ENCODE measurements around the gene HSPG2. TPM values are rescaled to one million over a fixed set of nuclear protein-coding genes. Genes with fewer than 3 reads are reported as not detected.
"Not testable (repeated sequence)": the region's sequence is repeated elsewhere in the genome, so short reads cannot be mapped to it uniquely, and the experiment has no call there.

The HSPG2 gene
- total RNA-seq, 1 donor from 2014 or later, result 197 TPM

DNA sequence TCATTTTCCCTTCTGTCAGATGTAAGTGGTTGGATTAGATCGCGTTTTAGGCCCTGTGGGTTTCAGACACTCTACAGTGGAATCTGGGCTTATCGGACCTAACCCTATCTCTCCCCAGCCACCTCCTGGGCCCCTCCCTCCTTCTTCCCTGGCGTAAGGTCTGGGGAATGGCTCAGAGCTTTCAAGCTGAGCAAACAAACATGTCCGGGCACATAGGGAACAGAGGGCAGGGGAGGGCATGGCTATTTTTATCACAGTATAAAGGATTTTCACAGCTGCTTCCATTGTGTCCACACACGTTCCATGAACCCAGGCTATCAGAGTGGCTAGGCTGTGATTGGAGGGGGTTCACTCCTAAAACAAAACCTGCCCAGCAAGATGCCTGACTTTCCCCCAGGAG is 37.6 kb upstream of the HSPG2 start:
- H3K4me3 Mint-ChIP-seq (ENCODE audit: unreplicated experiment); H3K36me3 Mint-ChIP-seq (ENCODE audit: unreplicated experiment); DNase-seq (ENCODE audit: extremely low spot score, unreplicated experiment); H3K27me3 Mint-ChIP-seq (ENCODE audit: unreplicated experiment); H3K9me3 Mint-ChIP-seq (ENCODE audit: unreplicated experiment); H3K27ac Mint-ChIP-seq (ENCODE audit: unreplicated experiment); H3K4me1 Mint-ChIP-seq (ENCODE audit: unreplicated experiment): not testable (repeated sequence)

DNA sequence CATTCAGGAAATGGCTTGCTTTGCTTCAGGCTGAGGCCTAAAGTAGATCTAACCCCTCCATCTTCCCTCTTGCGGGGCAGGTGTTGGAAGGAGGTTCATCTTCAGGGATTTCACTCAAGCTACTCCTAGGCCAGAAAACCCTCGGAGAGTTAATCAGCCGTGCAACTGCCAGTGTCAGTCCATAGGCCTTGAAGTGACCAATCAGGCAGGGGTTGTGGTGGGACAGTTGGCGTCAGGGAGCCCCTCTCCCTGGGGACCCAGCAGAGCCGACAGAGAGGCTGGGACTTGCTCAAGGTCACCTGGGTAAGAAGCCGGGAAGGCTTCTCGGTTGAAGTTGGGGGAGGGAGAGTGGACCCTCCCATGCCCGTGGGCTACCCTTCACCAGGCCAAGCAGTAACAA is 36.8 kb upstream of the HSPG2 start:
- not testable (repeated sequence) for H3K4me3 Mint-ChIP-seq (ENCODE audit: unreplicated experiment); DNase-seq (ENCODE audit: extremely low spot score, unreplicated experiment); H3K27ac Mint-ChIP-seq (ENCODE audit: unreplicated experiment); H3K9me3 Mint-ChIP-seq (ENCODE audit: unreplicated experiment); H3K27me3 Mint-ChIP-seq (ENCODE audit: unreplicated experiment); H3K4me1 Mint-ChIP-seq (ENCODE audit: unreplicated experiment); H3K36me3 Mint-ChIP-seq (ENCODE audit: unreplicated experiment)

DNA sequence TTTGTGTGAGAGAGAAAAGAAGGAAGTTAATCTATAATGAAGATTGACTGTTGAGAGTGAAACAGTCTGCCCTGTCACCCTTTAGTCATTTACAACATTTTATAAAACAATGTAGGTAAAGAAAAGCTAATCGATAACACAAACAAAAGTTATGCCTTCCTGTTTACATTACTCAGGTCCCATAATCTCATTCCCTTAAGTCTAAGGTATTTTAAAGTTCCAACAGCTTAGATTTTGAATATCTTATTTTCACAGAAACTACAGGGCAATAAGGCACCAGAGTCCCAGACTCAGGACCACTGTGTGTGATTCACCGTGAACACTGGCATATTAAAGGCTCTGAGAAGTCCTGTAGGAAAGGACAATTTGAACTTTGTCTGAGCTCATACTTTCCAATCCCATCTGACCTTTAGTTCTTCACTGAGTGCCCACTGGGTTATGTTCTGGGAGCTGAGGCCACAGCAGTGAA is 35.9 kb upstream of the HSPG2 start:
- not testable (repeated sequence) for H3K36me3 Mint-ChIP-seq (ENCODE audit: unreplicated experiment); H3K4me3 Mint-ChIP-seq (ENCODE audit: unreplicated experiment); DNase-seq (ENCODE audit: extremely low spot score, unreplicated experiment); H3K9me3 Mint-ChIP-seq (ENCODE audit: unreplicated experiment); H3K4me1 Mint-ChIP-seq (ENCODE audit: unreplicated experiment); H3K27me3 Mint-ChIP-seq (ENCODE audit: unreplicated experiment)
- peak overlapping the region; percentile 23 for H3K27ac Mint-ChIP-seq (ENCODE audit: unreplicated experiment)

DNA sequence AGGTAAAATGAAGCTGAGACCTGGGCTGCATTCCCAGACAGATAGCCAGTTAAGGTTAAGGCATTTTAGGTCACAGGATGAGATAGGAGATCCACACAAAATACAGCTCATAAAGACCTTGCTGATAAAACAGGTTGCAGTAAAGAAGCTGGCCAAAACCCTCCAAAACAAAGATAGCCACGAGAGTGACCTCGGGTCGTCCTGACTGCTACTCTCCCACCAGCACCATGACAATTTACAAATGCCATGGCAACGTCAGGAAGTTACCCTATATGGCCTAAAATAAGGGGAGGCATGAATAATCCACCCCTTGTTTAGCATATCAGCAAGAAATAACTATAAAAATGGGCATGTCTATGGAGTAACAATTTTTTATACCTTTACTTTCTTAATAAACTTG is 33.4 kb upstream of the HSPG2 start:
- not testable (repeated sequence) for DNase-seq (ENCODE audit: extremely low spot score, unreplicated experiment); H3K4me3 Mint-ChIP-seq (ENCODE audit: unreplicated experiment); H3K36me3 Mint-ChIP-seq (ENCODE audit: unreplicated experiment); H3K27ac Mint-ChIP-seq (ENCODE audit: unreplicated experiment); H3K27me3 Mint-ChIP-seq (ENCODE audit: unreplicated experiment); H3K4me1 Mint-ChIP-seq (ENCODE audit: unreplicated experiment); H3K9me3 Mint-ChIP-seq (ENCODE audit: unreplicated experiment)

DNA sequence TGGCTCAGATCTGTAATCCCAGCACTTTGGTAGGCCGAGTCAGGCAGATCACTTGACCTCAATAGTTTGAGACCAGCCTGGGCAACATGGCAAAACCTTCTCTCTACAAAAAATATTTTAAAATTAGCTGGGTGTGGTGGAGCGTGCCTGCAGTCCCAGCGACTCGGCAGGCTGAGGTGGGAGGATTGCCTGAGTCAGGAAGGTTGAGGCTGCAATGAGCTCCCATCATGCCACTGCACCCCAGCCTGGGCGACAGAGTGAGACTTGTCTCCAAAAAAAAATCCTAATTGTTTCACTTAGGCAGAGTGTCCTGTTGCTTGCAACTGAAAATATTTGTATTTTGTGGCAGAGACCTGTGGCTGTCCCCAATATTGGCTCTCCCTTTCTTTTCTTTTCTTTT is 32.0 kb upstream of the HSPG2 start:
- not testable (repeated sequence) for H3K4me3 Mint-ChIP-seq (ENCODE audit: unreplicated experiment); H3K36me3 Mint-ChIP-seq (ENCODE audit: unreplicated experiment); H3K9me3 Mint-ChIP-seq (ENCODE audit: unreplicated experiment); H3K4me1 Mint-ChIP-seq (ENCODE audit: unreplicated experiment); DNase-seq (ENCODE audit: extremely low spot score, unreplicated experiment); H3K27ac Mint-ChIP-seq (ENCODE audit: unreplicated experiment); H3K27me3 Mint-ChIP-seq (ENCODE audit: unreplicated experiment)

DNA sequence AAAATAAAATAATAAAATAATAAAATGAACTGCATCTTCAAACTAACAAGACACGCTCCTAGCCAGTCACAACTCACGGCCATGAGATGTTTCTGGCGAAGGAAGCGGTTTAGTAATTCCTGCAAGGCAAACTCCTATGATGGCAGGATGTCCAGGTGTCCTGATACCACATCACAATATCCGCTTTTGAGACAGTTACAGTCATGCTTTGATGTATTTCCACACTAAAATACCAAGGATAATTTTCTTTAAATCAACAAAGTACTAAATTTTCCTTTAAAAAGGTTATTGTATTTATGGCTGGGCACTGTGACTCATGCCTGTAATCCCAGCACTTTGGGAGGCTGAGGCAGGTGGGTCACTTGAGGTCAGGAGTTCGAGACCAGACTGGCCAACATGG is 30.1 kb upstream of the HSPG2 start:
- not testable (repeated sequence) for H3K27me3 Mint-ChIP-seq (ENCODE audit: unreplicated experiment); H3K4me1 Mint-ChIP-seq (ENCODE audit: unreplicated experiment); DNase-seq (ENCODE audit: extremely low spot score, unreplicated experiment); H3K36me3 Mint-ChIP-seq (ENCODE audit: unreplicated experiment); H3K4me3 Mint-ChIP-seq (ENCODE audit: unreplicated experiment); H3K9me3 Mint-ChIP-seq (ENCODE audit: unreplicated experiment); H3K27ac Mint-ChIP-seq (ENCODE audit: unreplicated experiment)

DNA sequence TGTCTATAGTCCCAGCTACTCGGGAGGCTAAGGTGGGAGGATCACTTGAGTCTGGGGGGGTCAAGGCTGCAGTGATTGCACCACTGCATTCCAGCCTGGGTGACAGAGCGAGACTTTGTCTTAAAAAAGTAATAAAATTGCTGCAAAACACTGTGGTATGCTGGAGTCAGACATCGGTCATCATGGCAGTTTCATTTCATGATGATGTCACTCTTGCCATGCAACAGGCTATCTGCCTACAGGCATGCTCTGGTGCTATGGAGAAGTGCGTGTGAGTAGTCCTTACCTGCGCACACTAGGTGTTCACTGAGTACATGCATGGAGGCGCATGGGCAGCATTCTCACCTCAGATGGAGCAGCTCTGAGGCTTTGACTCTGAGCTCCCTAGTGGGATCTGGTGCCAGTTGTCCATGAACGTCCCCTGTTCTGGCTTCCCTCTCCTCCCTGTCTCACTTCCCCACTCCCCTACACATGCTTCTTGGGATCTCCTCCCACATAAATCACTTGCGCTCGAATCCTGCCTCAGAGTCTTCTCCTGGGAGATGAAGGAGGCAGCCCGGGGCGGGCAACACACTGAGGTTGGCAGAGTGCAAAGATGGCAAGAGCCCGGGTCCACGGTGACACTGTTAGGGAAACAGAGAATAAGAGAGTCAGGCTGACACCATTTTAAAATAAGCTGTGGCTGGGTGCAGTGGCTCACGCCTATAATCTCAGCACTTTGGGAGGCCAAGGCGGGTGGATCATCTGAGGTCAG is 29.3 kb upstream of the HSPG2 start:
- no peak overlapping the region for H3K4me3 Mint-ChIP-seq (ENCODE audit: unreplicated experiment)
- H3K27me3 Mint-ChIP-seq (ENCODE audit: unreplicated experiment), result no peaks in the 10 kb centered on the region
- H3K4me1 Mint-ChIP-seq (ENCODE audit: unreplicated experiment), result peaks cover 5% of the 10 kb centered on the region
- no peak for DNase-seq (ENCODE audit: extremely low spot score, unreplicated experiment)
- H3K9me3 Mint-ChIP-seq (ENCODE audit: unreplicated experiment), result no peaks in the 10 kb centered on the region
- H3K36me3 Mint-ChIP-seq (ENCODE audit: unreplicated experiment), result no peaks in the 10 kb centered on the region
- H3K27ac Mint-ChIP-seq (ENCODE audit: unreplicated experiment), result no peak overlapping the region
- TF ChIP-seq, protein P1, sequence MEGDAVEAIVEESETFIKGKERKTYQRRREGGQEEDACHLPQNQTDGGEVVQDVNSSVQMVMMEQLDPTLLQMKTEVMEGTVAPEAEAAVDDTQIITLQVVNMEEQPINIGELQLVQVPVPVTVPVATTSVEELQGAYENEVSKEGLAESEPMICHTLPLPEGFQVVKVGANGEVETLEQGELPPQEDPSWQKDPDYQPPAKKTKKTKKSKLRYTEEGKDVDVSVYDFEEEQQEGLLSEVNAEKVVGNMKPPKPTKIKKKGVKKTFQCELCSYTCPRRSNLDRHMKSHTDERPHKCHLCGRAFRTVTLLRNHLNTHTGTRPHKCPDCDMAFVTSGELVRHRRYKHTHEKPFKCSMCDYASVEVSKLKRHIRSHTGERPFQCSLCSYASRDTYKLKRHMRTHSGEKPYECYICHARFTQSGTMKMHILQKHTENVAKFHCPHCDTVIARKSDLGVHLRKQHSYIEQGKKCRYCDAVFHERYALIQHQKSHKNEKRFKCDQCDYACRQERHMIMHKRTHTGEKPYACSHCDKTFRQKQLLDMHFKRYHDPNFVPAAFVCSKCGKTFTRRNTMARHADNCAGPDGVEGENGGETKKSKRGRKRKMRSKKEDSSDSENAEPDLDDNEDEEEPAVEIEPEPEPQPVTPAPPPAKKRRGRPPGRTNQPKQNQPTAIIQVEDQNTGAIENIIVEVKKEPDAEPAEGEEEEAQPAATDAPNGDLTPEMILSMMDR (IDR thresholded peaks at IDR 0.05), result no peak

DNA sequence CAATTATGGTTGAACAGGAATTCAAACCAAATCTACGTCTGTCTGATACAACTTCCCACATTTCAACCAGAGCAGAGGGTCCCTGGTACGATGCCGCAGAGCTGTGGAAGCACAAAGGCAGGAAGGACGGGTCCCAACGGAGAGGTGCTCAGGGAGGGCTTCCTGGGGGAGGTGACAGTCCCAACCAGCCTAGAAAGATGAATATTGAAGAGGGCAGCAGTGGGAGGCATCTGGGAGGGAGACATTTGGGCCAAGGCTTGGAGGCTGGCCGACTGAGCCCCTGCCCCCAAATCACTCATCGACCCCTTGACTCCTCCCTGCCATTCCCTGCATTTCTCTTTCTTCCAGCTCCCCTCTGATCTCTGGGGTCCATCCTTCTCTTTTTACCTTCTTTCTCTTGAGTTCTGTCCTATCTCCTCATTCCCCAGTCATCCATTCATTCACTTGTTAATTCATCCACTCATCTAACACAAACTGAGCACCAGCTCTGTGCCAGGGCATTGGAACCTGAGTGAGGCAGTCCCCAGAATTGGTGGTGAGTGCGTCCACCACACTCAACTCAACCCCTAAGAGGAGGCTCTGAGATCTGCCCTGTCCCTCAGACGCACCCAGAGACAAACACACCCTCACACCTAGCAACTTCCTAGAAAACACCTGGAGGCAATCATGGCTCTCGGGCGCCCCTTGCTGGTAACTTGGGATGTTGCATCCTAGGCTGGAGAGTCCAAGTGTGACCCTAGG is 26.5 kb upstream of the HSPG2 start:
- Mint-ChIP-seq H3K27me3 (ENCODE audit: unreplicated experiment) (no peaks in the 10 kb centered on the region), H3K36me3 (ENCODE audit: unreplicated experiment) (no peaks in the 10 kb centered on the region), H3K4me3 (ENCODE audit: unreplicated experiment) (no peak overlapping the region), H3K4me1 (ENCODE audit: unreplicated experiment) (peaks cover 5% of the 10 kb centered on the region), H3K27ac (ENCODE audit: unreplicated experiment) (no peak overlapping the region), H3K9me3 (ENCODE audit: unreplicated experiment) (no peaks in the 10 kb centered on the region)
- DNase-seq (ENCODE audit: extremely low spot score, unreplicated experiment), result peak; percentile 92
- TF ChIP-seq, protein P1 (IDR thresholded peaks at IDR 0.05), result peak; percentile 93
